ENCODE measurements around the gene SORCS3.

DNA sequence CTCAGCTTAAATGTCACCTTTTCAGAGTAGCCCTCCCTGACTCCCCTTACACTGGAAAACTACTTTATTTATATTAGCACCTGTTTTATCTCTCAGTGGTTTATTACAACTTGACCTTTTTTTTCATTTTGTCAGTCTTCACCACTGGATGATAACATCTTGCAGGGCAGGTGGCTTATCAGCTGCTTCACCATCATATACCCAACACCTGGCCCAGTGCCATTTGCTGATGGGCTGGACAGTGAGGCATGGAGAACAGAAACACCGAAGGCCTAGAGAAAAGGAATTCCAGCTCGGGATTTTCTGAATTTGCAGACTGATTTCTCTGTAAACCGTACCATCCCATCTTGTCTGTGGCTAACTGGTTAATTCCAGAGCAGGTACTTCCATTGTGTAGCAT is 48.5 kb downstream of the SORCS3 start:
- TF ChIP-seq POLR2A (IDR thresholded peaks at IDR 0.05) (no peak), CTCF (IDR thresholded peaks at IDR 0.05) (no peak)
